Activated CD4-positive, alpha-beta T cell treated with anti-CD3 and anti-CD28 coated beads, Interleukin-2, Interleukin-6, amounts not matched to agents 100 ng/mL and 50 ng/mL, durations not matched to agents 16 hours and 8 hours (primary cell): ENCODE results near the gene PSMG3.
A peak's percentile ranks its signal among the peaks of the same experiment; 100 is the strongest.

ENCODE experiments used
- DNase-seq: peaks from one replicate; pipeline ENCODE4 v3.0.0-alpha.2; 2020

The PSMG3 gene, protein sequence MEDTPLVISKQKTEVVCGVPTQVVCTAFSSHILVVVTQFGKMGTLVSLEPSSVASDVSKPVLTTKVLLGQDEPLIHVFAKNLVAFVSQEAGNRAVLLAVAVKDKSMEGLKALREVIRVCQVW

DNA sequence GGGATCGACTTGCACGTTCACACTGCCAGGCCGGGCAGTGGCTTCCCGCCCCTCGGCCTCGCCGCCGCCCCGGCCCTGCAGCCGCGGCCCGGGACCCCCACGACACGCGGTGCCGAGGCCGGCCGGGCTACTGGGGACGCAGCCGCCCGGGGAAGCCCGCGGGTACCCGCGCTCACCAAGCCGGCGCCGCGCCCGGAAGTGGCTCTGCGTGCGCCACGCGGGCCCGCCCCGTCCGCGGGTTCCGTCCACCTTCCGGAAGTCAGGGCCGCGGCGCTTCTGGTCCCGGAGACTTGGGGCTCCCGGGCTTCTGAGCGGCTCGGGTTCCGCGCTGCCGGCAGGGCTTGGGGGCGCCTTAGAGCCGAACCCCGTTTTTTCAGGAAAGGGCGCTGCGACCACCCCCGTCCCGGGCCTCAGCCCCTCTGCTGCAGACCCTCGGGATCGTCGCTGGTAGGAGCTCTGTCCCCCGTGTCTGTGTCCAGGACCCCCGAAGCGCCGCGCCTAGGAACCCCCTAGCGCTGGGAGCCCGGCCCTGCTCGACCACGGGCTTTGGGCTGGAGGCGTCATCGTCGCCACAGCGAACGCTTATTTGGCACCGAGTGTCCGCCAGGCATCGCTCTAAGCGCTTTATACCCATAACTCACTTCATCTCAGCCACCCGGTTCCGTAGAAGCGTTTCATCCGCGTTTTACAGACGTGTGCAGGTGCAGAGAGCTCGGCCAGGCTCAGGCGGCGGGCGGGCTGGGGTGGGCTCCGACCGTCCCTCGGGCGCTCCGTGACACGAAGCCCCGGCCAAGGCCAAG lies at the start of gene PSMG3:
TSS of gene PSMG3 (minus strand) at position 200 of the 800 bp plus-strand sequence. CDS start 693 bp downstream, outside the sequence.
- peak; percentile 94 for DNase-seq

DNA sequence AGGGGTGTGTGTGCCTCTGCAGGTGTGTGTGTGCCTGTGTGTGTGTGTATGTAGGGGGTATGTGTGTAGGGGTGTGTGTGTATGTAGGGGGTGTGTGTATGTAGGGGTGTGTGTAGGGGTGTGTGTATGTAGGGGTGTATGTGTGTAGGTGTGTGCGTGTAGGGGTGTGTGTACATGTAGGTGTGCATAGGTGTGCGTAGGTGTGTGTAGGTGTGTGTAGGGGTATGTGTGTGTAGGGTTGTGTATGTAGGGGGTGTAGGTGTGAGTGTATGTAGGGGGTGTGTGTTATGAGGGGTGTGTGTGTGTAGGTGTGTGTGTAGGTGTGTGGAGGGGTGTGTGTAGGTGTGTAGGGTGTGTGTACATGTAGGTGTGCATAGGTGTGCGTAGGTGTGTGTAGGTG lies 48.6 kb upstream of the PSMG3 start:
- DNase-seq, result no peak

DNA sequence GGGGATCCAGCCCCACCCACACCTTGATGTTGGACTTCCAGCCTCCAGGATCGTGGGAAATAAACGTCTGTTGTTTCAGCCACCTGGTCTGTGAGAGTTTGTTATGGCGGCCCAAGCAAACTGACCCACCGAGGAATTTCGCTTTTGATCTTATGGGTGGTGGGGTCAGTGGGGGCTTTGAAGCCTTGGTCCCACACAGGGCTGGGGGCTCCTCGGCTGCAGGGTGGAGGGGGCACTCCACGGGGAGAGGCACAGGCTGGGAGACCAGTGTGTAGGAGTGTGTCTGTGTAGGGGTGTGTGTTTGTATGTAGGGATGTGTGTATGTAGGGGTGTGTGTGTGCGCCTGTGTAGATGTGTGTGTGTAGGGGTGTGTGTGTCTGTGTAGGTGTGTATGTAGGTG lies 48.1 kb upstream of the PSMG3 start:
- DNase-seq, result no peak

DNA sequence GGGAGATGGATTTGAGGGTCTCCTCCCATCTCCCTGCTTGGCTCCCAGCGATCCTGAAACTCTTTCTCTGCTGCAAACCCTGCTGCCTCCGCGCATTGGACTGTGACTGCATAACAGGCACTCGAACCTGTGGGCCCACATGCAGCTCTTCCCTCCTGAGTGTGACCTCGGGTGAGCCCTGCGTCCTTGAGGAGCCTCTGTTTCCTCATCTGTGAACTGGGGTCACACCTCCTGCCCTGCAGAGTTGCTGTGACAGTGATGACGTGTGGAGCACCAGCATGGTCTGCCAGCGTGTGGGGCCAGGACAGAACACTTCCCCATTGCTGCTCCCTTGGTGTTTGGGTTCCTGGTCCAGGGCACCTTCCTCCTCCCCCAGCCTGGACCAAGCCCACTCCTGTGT lies 46.9 kb upstream of the PSMG3 start:
- no peak for DNase-seq

DNA sequence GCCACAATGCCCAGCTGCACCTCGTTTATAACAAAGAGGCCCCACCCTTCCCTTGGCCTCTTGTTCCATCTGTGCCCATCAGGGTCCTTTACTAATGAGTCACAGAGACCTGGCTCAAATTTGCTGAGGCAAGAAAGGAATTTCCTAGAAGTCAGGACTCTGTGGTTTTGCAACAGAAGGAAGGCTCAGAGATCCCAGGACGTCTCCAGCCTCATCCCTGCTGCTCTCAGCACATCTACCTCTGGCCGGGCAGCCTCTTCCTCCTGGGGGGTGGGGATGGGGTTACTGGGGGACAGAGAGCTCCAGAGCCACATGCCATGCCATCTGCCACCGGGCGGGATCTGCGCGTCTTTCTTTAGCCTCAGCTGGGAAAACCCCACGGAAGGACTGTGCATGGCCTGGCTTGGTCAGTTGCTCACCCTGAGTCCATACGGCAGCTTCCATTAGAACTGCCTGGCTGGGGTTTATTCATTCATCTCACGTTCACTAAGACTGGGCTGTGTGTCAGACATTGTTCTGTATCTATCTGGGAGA lies 41.9 kb upstream of the PSMG3 start:
- no peak for DNase-seq

DNA sequence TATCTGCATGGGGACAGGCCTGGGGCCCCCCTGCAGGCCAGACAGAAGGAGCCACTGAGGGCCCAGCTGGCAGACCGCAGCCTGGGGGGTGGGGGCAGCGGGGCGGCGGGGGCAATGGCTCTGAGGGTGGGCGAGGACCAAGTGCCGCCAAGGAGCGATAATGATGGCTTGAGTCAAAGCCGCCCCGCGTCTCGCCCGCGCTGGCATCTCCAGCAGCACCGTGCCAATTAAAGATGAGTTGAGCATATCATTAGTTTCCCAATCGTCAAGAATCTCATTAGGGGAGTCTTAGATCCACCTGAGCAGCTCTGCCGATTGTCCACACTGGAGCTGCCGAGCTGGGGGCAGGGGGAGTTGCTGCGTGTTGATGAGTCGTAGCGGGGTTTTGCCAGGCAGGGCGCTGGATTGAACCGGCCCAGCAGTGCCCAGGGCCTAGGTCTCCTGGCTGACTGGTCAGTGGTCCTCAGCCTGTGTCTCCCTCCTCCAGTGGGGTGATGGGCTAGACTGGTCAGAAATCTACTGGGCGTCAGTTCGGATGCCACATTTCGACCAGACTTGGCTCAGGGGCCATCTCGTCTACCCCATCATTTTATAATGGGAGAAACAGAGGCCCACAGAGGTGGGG lies 41.0 kb upstream of the PSMG3 start:
- no peak for DNase-seq

DNA sequence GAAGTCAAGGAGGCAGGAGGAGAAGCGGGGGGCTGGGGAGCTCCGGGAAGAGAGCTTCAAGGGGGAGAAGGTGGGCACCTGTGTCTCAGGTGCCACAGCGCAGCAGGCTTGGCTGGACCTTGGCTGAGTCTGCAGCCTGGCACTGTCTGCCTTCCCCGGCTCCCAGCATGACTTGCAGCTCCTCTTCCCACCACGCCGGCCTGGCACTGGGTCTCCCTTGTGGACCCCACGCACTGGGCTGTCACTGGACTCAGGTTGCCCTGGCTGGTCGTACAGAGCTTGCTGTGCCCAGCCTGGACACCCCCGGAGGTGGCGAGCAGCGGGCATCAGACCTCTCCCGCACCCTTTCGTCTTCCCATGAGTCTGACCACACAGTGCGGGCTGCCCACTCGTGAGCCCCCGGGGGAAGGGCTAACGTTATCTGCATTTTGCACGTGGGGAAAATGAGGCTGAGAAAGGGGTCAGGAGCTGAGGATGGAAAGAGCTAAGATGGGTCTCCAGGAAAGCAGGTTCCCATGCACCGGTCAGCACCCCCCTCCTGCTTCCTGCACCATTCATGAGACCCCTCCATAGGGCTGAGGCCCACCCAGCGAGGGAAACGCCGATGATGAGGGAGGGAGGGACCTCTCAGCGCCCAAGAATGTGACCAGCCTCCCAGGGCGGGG lies 40.3 kb upstream of the PSMG3 start:
- DNase-seq, result no peak

DNA sequence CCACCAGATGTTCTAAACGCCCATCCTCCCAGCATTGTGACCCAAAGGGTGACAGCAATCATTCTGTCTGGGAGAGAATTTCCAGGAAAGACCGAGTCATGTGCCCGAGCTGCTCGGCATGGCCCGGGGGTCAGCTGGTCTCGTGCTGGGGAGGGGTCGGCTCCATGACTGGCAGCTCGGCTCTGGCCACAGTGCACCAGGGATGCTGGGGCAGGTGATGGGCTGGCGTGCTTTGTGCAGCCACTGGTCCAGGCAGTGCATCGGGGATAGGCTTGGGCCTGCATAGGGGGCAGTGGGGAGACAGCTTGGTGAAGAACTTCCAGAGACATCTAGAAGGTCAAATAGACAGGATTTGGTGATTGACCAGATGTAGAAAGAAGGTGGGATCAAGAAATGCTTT lies 39.2 kb upstream of the PSMG3 start:
- DNase-seq, result no peak

DNA sequence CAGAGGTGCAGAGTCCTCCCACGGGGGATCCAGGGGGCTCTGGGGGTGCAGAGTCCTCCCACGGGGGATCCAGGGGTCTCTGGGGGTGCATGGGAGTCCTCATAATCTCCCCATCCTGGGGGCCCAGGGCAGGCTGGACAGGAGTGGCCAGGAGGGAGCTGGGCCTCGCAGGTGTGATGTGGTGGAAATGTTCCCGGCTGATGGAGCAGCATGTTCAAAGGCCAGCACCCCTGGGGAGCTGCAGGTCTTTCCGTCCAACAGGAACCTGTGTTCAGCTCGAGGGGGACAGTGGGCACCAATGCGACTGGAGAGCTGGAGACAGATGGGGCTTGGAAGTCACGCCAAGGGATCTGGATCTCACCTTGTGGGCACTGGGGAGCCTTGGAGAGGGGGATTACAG lies 38.5 kb upstream of the PSMG3 start:
- DNase-seq, result no peak

DNA sequence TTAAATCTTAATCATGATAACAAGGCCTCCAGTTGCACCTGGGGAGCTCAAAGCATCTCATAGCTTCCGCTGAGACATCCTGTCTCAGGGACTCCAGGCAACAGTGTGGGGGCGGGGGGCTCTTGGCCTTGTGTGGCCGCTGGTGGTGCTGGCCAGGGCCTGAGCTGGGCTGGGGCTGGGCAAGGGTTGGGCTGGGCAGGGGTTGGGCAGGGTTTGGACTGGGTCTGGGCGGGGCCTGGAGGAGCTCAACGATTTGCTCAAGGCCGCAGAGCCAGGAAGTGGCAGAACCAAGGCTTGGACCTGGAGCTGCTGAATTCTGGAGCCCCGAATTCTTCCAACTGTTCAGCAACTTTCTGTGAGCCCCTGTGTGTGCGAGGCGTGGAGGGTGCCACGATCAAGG lies 37.9 kb upstream of the PSMG3 start:
- no peak for DNase-seq

DNA sequence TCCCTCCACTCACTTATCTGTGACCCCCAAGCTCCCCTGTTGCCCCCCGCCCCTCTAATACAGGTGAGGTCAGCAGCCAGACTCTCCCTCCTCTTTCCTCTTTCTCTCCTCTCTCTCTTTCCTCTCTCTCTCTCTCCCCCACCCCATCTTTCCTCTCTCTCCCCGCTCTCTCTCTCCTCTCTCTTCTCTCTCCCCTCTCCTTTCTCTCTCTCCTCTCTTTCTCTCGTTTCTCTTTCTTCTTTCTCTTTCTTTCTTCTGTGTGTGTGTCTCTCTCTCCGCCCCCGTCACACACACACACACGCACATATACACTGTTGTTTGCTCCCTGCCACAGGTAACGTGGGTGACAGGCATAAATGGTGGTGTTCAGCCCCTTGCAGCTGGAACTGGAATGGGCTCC lies 37.2 kb upstream of the PSMG3 start:
- DNase-seq, result no peak

DNA sequence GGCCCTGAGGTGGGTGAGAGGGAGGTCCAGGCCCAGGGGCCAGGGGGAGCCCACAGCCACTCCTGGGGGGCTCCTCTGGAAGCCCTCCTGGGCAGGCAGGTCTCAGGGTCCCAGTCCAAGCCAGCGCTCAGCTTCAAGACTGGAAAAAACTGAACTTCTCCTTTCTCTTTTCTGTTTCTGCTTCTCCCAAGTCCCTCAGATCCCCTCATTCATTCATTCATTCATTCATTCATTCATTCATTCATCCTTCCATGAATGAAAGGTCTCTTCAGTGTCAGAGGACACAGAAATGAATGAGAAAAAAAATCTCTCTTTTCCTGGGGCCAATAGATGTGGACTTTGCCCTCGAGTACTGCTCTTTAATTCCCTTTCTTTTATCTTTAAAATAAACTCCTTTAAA lies 34.6 kb upstream of the PSMG3 start:
- no peak for DNase-seq

DNA sequence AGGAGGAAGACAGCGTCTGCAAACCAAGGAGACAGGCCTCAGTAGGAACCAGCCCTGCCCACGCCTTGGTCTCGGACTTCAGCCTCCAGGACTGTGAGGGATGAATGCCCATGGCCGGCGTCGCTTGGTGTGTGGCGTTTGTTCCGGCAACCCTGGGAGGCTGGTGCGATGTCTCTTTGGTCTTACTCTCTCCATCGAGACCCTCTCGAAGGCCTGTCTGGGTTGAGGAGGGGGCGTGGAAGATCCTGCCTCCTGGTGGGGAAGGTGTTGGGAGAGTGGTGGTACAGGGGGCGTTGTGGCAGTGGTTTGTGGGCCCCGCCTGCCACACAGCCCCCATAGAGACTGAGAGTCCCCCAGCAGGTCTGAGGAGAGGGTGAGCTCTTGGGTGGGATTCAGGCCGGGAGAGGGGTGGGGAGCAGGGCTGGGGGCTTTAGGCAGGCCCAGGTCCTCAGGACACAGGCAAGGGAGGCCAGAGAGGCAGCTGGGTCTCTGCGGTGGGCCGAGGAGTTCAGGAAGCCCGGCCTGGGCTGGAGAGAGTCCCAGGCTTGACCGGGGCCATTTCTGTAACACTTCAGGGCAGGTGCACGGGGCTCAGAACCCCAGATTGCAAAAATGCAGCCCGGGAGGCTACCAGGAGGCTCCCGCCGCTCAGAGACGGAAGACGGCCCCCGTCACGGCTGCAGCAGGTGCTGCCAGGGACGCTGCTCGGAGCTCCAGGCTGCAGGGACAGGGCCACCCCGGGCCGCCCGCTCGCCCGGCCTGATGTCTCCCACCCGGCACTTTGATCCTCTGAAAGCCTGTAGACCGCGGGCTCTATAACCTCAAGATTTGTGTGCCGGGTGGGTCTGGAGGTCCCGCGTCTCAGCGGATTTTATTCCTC lies 33.8 kb upstream of the PSMG3 start:
- DNase-seq, result no peak

DNA sequence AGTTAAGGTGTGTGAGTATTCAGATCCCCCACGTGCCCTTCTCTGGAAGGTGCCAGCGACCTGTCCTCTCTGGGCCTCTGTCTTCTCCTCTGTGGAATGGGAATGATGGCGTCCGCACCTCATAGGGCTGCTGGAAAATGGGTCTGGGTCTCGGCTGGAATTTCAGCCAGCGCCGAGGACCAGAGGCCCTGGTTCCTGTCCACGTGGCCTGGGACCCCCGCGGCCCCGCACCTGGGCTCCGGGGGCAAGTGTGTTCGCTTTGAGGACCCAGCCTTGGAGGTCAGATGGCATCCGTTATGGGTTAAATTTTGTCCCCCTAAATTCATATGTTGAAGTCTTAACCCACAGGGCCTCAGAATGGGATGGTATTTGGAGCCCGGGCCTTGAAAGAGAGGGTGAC lies 32.6 kb upstream of the PSMG3 start:
- no peak for DNase-seq

DNA sequence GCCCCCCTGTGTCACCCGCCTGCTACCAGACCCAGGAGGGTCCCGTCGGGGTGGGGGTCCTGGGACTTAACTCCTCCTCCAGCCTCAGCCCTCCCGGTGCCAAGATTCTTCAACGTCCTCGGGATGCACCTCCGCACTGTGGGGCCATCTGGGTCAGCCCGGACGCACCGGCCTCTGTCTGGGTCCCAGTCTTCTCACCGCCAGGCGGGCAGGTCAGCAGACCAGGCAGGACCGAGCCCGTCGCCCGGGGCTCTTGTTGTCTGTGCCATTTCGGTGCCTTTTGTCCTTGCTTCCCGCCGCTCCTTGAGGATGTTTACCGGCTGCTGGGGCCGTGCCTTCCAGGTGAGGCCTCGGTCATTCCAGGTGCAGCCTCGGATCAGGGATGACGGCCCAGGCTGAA lies 32.1 kb upstream of the PSMG3 start:
- DNase-seq, result no peak

DNA sequence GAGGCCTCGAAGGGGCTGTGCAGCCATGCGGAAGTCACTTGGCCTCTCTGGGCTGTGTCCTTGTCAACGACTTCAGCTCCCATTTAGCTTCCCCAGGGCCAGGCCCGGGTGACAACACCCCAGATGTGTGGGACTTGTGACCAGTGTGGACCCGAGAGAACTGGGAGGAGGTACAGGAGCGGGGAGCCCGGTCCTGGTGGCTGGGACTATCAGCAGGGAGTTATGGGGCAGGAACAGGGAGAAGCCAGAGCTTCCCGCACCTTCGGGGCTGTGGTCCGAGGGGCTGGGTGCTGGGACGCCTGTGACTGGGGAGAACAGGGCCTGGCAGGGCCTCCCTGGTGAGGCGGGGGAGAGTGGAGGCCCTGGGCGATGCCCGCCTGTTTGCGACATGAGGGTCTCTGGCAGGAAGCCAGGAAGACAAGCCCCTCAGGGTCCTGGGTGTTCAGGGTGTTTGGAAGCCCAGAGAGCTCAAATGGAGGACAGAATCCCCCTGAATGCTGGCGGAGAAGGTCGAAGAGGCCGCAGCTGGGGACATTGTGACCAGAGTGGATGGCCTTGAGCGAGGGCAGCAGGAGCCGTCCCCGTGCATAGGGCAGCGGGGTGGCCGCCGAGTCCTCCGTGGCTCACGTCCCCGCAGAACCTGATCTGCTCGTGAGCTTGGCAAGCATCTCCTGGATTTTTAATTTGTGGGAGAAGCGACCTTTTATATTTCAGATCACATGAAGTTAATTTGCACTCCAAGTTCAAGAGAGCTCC lies 30.0 kb upstream of the PSMG3 start:
- no peak for DNase-seq

DNA sequence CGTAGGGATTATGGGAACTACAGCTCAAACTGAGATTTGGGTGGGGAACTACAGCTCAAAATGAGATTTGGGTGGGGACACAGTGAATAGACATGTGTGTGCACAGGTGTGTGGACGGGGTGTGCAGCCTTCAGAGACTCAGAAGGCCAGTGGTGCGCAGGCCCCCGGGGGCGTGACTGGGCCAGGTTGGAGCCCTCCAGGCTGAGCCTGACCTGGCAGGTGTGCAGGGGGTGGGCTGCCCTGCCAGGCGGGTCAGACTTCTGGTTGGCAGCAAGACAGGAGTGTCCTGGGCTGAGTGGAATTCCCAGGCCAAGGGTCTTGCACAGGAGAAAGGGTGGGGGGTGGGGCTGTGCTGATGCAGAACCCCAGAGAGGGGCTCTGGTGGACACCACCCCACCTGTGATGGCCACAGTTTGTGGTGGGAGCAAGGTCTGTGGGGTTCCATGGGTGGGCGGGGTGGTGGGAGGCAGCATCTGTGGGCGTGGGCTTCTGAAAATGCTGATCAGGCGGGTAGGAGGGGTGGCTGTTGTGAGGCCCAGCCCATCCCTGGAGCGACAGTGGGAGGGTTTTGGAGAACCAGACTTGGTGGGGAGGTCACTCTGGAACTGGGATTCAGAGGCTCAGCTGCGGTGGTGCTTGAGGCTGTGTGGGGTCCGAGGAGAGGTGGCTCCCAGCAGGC lies 29.3 kb upstream of the PSMG3 start:
- DNase-seq, result no peak

DNA sequence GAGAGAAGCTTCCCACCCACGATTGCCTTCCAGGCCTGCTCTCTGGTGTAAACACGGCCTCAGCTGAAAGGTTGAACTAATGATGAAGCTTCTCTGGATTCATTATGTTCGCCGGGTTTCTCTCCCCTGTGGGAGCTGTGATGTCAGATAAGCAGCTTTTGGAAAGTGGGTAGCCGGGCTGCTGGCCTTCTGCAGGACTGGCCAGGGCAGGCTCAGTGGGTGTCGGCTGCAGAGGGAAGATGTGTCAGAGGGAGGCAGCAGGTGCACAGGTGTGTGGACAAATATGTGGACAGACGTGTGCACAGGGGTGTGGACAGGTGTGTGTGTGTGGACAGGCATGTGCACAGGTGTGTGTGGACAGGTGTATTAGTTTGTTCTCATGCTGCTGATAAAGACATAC lies 28.5 kb upstream of the PSMG3 start:
- no peak for DNase-seq

DNA sequence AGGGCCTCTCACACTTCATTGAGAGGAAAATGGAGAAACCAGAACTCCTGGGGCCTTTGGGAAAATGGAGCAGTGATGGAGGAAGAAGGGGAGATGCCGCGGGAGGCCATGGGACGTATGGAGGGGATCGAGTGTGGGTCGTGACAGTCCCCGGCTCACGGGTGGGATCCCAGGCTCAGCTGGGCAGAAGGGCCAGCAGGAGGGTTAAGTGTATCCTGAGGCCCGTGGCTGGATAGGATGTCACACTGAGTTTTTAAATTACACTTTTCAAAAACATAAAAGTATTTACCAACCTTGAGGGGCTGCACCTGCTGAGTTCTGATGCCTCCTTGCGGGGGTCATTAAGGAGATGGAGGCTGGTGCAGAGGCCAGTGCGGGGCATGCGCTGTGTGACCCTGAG lies 28.0 kb upstream of the PSMG3 start:
- DNase-seq, result no peak

DNA sequence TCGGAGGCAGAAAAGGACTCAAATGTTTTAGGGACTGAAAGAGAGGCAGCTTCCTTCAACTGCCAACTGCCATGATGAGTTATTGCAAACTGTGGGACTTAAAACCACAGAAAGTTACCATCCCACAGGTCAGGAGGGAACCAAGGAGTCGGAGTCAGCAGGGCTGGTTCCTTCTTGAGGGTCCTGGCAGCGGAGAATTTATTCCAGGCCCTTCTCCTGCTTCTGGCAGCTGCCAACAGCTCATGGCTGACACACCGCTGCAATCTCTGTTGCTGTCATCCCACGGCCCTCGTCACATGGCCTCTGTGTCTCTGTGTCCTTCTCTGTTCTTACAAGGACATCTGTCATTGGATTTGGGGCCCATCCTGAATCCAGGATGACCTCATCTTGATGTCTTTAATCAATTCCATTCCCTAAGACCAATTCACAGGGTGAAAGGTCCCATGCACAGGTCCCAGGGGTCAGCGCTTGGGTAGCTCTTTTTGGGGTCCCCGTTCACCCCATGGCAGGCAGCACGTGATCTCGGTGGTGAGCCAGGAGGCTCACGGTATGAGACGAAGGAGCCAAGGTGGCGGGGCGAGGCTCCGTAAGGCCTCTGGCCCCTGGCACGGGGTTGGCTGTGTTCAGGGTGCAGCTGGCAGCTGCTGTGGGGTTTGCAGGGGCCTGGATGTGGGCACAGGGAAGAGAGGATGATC lies 27.4 kb upstream of the PSMG3 start:
- no peak for DNase-seq
